GM13977 (cell line): ENCODE results near the gene APOOL.
A peak's percentile ranks its signal among the peaks of the same experiment; 100 is the strongest.

Source experiments
- DNase-seq: peaks from one replicate; pipeline ENCODE4 v3.0.0; 2012; ENCODE audit warnings: low spot score
- CTCF ChIP-seq: IDR thresholded peaks from 2 replicates; pipeline ENCODE4 v1.5.1; 2012; ENCODE audit warnings: mild to moderate bottlenecking, control low read depth; ENCODE audit not compliant: insufficient read depth; ENCODE audit errors: extremely low read depth, missing control alignments
- in situ Hi-C: fragments of 300-500 bp; cut with MboI; formaldehyde crosslinking; loops from one replicate; pipeline ENCODE4 v1.12.0; 2022; ENCODE audit warnings: low sequenced_read_pairs, low pct_unique_long_range_greater_than_20kb, mixed read lengths, inconsistent platforms; ENCODE audit not compliant: unreplicated experiment

APOOL gene

GRCh38 chrX:85029043-85029442, 25.4 kb downstream of the APOOL start:
- no peak for DNase-seq
- in situ Hi-C loops, result no loop called here

GRCh38 chrX:85031505-85031904, 27.8 kb downstream of the APOOL start:
- in situ Hi-C loops, result no loop called here
- no peak for DNase-seq
- TF ChIP-seq CTCF, result no peak

More at GRCh38 chrX:85029043-85029442, 25.4 kb downstream of the APOOL start:
- TF ChIP-seq CTCF, result no peak

GRCh38 chrX:85037114-85037513, 33.4 kb downstream of the APOOL start:
- in situ Hi-C loops, result no loop called here
- DNase-seq, result no peak

GRCh38 chrX:85051627-85052026, 48.0 kb downstream of the APOOL start:
- no peak for TF ChIP-seq CTCF
- no peak for DNase-seq
- in situ Hi-C loops, result no loop called here

More at GRCh38 chrX:85037114-85037513, 33.4 kb downstream of the APOOL start:
- no peak for TF ChIP-seq CTCF

- DNase-seq, result no peak
- no peak for TF ChIP-seq CTCF
- in situ Hi-C loops, result no loop called here
These were observed 48.5 kb downstream of the APOOL start for GRCh38 chrX:85052205-85052604.

- DNase-seq, result no peak
- TF ChIP-seq CTCF, result peak; percentile 40
- in situ Hi-C loops, result no loop called here
These were observed 49.1 kb downstream of the APOOL start for GRCh38 chrX:85052636-85053343.
